Measurements from ENCODE around the gene GTF2I. TPM values are rescaled to one million over a fixed set of nuclear protein-coding genes. Genes with fewer than 3 reads are reported as not detected.
"Not testable (repeated sequence)": the region's sequence is repeated elsewhere in the genome, so short reads cannot be mapped to it uniquely, and the experiment has no call there.

Gene GTF2I
- total and polyA plus RNA-seq, 2 experiments from 2014 or later, result 204 to 219 TPM

DNA sequence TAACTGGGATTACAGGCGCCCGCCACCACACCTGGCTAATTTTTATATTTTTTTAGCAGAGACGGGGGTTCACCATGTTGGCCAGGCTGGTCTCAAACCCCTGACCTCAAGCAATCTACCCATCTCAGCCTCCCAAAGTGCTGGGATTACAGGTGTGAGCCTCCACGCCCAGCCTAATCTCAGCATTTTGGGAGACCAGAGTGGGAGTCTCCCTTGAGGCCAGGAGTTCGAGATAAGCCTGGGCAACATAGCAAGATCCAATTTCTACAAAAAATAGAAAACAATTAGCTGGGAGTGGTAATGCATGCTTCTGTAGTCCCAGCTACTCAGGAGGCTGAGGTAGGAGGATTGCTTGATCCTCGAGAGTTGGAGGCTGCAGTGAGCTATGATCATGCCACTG lies 46.9 kb downstream of the GTF2I start:
- not testable (repeated sequence) for H3K4me3 Mint-ChIP-seq; H3K27me3 Mint-ChIP-seq (ENCODE audit: insufficient read depth, low read depth, poor library complexity); H3K9me2 ChIP-seq (ENCODE audit: insufficient read depth); ATAC-seq; H3K4me2 ChIP-seq; DNase-seq (ENCODE audit: low spot score); H3K4me3 ChIP-seq; H3K9me3 Mint-ChIP-seq; H3K4me1 ChIP-seq (ENCODE audit: insufficient read depth); H3K4me1 Mint-ChIP-seq; H3K27ac ChIP-seq (ENCODE audit: low read depth); H3K27me3 ChIP-seq (ENCODE audit: insufficient read depth); H3K27ac Mint-ChIP-seq; H2AFZ ChIP-seq
- Histone ChIP-seq H3F3A (replicated peaks; ENCODE audit: low read depth) (peaks cover 31% of the 10 kb centered on the region), H3K79me2 (replicated peaks; ENCODE audit: insufficient read depth) (peaks cover 21% of the 10 kb centered on the region), H4K20me1 (replicated peaks; ENCODE audit: insufficient read depth) (peaks cover 25% of the 10 kb centered on the region; the same call in 1 of the 2 replicates), H3K36me3 (ENCODE audit: insufficient read depth) (peaks cover 80% of the 10 kb centered on the region)
- H3K36me3 Mint-ChIP-seq (ENCODE audit: low read depth), result peaks cover 96% of the 10 kb centered on the region

DNA sequence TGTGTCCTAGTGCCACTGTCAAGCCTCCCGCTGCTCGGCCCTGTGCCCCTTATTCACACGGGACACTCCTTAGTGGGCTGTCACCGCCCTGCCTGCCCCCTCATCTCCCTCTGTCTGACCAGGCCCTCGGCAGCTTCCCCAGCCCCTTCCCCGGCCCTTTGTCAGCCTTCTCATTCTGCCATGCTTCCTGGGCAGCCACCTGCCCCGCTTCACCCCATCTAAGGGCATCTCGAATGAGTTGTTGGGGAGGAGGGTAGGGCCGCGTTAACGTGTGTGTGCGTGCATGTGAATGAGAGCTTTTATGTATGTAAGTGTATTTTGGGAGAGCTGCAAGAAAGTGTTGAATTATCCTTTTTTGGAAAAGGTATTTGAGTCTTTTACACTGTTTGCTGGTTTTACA lies 49.7 kb downstream of the GTF2I start:
- H3K79me2 ChIP-seq (replicated peaks; ENCODE audit: insufficient read depth), result peaks cover 31% of the 10 kb centered on the region
- DNase-seq (ENCODE audit: low spot score) (no peak), ATAC-seq (no peak)
- no peaks in the 10 kb centered on the region for H3K9me2 ChIP-seq (ENCODE audit: insufficient read depth)
- peak overlapping the region; percentile 43 for H3K27ac Mint-ChIP-seq
- H3K27me3 ChIP-seq (ENCODE audit: insufficient read depth), result no peaks in the 10 kb centered on the region
- no peaks in the 10 kb centered on the region for H3K4me1 Mint-ChIP-seq
- H4K20me1 ChIP-seq (replicated peaks; ENCODE audit: insufficient read depth), result peaks cover 17% of the 10 kb centered on the region; the same call in 1 of the 2 replicates
- no peak overlapping the region for H3K27ac ChIP-seq (ENCODE audit: low read depth)
- no peaks in the 10 kb centered on the region for H3K4me1 ChIP-seq (ENCODE audit: insufficient read depth)
- peaks cover 84% of the 10 kb centered on the region for H3K36me3 ChIP-seq (ENCODE audit: insufficient read depth)
- H3K36me3 Mint-ChIP-seq (ENCODE audit: low read depth), result peaks cover 99% of the 10 kb centered on the region
- no peak overlapping the region for H2AFZ ChIP-seq
- peaks cover 1% of the 10 kb centered on the region; the same call in 2 of the 3 replicates for H3K9me3 Mint-ChIP-seq
- peaks cover 8% of the 10 kb centered on the region for H3K27me3 Mint-ChIP-seq (ENCODE audit: insufficient read depth, low read depth, poor library complexity)
- H3F3A ChIP-seq (replicated peaks; ENCODE audit: low read depth), result peaks cover 28% of the 10 kb centered on the region; the same call in 1 of the 2 replicates
- no peak overlapping the region for H3K4me3 Mint-ChIP-seq
- no peak overlapping the region for H3K4me3 ChIP-seq
- H3K4me2 ChIP-seq, result no peak overlapping the region
- TF ChIP-seq POLR2AphosphoS5 (IDR thresholded peaks at IDR 0.05; ENCODE audit: low read depth) (no peak), EZH2phosphoT487 (IDR thresholded peaks at IDR 0.05; ENCODE audit: unreplicated experiment) (no peak), JUNB (IDR thresholded peaks at IDR 0.05; ENCODE audit: unreplicated experiment) (no peak), EZH2 (IDR thresholded peaks at IDR 0.05; ENCODE audit: low read depth, unreplicated experiment) (no peak), ZNF331 (CRISPR knock-in tag; IDR thresholded peaks at IDR 0.05; ENCODE audit: low read depth) (no peak), STAT1 (IDR thresholded peaks at IDR 0.05; ENCODE audit: unreplicated experiment) (no peak), CREB1 (CRISPR knock-in tag; IDR thresholded peaks at IDR 0.05; ENCODE audit: low read depth) (no peak), ZNF114 (CRISPR knock-in tag; IDR thresholded peaks at IDR 0.05) (no peak)
- TF ChIP-seq, protein P1, sequence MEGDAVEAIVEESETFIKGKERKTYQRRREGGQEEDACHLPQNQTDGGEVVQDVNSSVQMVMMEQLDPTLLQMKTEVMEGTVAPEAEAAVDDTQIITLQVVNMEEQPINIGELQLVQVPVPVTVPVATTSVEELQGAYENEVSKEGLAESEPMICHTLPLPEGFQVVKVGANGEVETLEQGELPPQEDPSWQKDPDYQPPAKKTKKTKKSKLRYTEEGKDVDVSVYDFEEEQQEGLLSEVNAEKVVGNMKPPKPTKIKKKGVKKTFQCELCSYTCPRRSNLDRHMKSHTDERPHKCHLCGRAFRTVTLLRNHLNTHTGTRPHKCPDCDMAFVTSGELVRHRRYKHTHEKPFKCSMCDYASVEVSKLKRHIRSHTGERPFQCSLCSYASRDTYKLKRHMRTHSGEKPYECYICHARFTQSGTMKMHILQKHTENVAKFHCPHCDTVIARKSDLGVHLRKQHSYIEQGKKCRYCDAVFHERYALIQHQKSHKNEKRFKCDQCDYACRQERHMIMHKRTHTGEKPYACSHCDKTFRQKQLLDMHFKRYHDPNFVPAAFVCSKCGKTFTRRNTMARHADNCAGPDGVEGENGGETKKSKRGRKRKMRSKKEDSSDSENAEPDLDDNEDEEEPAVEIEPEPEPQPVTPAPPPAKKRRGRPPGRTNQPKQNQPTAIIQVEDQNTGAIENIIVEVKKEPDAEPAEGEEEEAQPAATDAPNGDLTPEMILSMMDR (conservative IDR thresholded peaks at IDR 0.05; ENCODE audit: low read depth in 2 of 2), result no peak
- TF ChIP-seq, protein P2, sequence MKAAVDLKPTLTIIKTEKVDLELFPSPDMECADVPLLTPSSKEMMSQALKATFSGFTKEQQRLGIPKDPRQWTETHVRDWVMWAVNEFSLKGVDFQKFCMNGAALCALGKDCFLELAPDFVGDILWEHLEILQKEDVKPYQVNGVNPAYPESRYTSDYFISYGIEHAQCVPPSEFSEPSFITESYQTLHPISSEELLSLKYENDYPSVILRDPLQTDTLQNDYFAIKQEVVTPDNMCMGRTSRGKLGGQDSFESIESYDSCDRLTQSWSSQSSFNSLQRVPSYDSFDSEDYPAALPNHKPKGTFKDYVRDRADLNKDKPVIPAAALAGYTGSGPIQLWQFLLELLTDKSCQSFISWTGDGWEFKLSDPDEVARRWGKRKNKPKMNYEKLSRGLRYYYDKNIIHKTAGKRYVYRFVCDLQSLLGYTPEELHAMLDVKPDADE (IDR thresholded peaks at IDR 0.05), result no peak
- TF ChIP-seq, protein P3, sequence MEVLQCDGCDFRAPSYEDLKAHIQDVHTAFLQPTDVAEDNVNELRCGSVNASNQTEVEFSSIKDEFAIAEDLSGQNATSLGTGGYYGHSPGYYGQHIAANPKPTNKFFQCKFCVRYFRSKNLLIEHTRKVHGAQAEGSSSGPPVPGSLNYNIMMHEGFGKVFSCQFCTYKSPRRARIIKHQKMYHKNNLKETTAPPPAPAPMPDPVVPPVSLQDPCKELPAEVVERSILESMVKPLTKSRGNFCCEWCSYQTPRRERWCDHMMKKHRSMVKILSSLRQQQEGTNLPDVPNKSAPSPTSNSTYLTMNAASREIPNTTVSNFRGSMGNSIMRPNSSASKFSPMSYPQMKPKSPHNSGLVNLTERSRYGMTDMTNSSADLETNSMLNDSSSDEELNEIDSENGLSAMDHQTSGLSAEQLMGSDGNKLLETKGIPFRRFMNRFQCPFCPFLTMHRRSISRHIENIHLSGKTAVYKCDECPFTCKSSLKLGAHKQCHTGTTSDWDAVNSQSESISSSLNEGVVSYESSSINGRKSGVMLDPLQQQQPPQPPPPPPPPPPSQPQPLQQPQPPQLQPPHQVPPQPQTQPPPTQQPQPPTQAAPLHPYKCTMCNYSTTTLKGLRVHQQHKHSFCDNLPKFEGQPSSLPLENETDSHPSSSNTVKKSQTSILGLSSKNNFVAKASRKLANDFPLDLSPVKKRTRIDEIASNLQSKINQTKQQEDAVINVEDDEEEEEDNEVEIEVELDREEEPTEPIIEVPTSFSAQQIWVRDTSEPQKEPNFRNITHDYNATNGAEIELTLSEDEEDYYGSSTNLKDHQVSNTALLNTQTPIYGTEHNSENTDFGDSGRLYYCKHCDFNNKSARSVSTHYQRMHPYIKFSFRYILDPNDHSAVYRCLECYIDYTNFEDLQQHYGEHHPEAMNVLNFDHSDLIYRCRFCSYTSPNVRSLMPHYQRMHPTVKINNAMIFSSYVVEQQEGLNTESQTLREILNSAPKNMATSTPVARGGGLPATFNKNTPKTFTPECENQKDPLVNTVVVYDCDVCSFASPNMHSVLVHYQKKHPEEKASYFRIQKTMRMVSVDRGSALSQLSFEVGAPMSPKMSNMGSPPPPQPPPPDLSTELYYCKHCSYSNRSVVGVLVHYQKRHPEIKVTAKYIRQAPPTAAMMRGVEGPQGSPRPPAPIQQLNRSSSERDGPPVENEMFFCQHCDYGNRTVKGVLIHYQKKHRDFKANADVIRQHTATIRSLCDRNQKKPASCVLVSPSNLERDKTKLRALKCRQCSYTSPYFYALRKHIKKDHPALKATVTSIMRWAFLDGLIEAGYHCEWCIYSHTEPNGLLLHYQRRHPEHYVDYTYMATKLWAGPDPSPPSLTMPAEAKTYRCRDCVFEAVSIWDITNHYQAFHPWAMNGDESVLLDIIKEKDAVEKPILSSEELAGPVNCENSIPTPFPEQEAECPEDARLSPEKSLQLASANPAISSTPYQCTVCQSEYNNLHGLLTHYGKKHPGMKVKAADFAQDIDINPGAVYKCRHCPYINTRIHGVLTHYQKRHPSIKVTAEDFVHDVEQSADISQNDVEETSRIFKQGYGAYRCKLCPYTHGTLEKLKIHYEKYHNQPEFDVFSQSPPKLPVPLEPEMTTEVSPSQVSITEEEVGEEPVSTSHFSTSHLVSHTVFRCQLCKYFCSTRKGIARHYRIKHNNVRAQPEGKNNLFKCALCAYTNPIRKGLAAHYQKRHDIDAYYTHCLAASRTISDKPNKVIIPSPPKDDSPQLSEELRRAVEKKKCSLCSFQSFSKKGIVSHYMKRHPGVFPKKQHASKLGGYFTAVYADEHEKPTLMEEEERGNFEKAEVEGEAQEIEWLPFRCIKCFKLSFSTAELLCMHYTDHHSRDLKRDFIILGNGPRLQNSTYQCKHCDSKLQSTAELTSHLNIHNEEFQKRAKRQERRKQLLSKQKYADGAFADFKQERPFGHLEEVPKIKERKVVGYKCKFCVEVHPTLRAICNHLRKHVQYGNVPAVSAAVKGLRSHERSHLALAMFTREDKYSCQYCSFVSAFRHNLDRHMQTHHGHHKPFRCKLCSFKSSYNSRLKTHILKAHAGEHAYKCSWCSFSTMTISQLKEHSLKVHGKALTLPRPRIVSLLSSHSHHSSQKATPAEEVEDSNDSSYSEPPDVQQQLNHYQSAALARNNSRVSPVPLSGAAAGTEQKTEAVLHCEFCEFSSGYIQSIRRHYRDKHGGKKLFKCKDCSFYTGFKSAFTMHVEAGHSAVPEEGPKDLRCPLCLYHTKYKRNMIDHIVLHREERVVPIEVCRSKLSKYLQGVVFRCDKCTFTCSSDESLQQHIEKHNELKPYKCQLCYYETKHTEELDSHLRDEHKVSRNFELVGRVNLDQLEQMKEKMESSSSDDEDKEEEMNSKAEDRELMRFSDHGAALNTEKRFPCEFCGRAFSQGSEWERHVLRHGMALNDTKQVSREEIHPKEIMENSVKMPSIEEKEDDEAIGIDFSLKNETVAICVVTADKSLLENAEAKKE (CRISPR knock-in tag; IDR thresholded peaks at IDR 0.05), result no peak
